H54 (cell line): ENCODE measurements around the gene WASL.
A peak's percentile ranks its signal among the peaks of the same experiment; 100 is the strongest.
"Not testable (repeated sequence)": the region's sequence is repeated elsewhere in the genome, so short reads cannot be mapped to it uniquely, and the experiment has no call there.

Experiments
- DNase-seq: peaks from one replicate; pipeline ENCODE4 v3.0.0; 2011; ENCODE audit warnings: low spot score, mixed read lengths; ENCODE audit not compliant: insufficient read length
- FAIRE-seq: peaks from 3 replicates; lab custom pipeline; 2011; peaks lifted over from hg19 to GRCh38; lab: Jason Lieb, UNC
- POLR2A ChIP-seq: IDR thresholded peaks from 2 replicates; pipeline ENCODE4 v1.6.1; 2011; ENCODE audit warnings: low read depth, mild to moderate bottlenecking, low read length

The WASL gene

GRCh38 chr7:123735539-123735938, 13.3 kb downstream of the WASL start:
- no peak for DNase-seq
- no peak for FAIRE-seq
- TF ChIP-seq POLR2A = no peak

- no peak for TF ChIP-seq POLR2A
- FAIRE-seq (peak; percentile 11), DNase-seq (no peak)
Observed at GRCh38 chr7:123734498-123734897, 14.3 kb downstream of the WASL start.

- no peak for TF ChIP-seq POLR2A
Observed at GRCh38 chr7:123732413-123733091, 16.3 kb downstream of the WASL start.

GRCh38 chr7:123729218-123729578, 19.6 kb downstream of the WASL start:
- no peak for FAIRE-seq
- no peak for DNase-seq
- TF ChIP-seq POLR2A = no peak

More at GRCh38 chr7:123732413-123733091, 16.3 kb downstream of the WASL start:
- DNase-seq (no peak), FAIRE-seq (peak; percentile 27)

- DNase-seq = no peak
- no peak for TF ChIP-seq POLR2A
- FAIRE-seq = peak; percentile 87
Observed at GRCh38 chr7:123727071-123727837, 21.5 kb downstream of the WASL start.

- FAIRE-seq = no peak
Observed at GRCh38 chr7:123725586-123726171, 23.1 kb downstream of the WASL start.

GRCh38 chr7:123724817-123725253, 24.0 kb downstream of the WASL start:
- DNase-seq (no peak), FAIRE-seq (peak; percentile 38)
- no peak for TF ChIP-seq POLR2A

More at GRCh38 chr7:123725586-123726171, 23.1 kb downstream of the WASL start:
- DNase-seq = no peak
- TF ChIP-seq POLR2A = no peak

GRCh38 chr7:123723913-123724312, 24.9 kb downstream of the WASL start:
- DNase-seq = no peak
- FAIRE-seq = no peak
- TF ChIP-seq POLR2A = no peak

GRCh38 chr7:123720527-123720926, 28.3 kb downstream of the WASL start:
- not testable (repeated sequence) for DNase-seq, FAIRE-seq

GRCh38 chr7:123719197-123719721, 29.5 kb downstream of the WASL start:
- FAIRE-seq = no peak
- TF ChIP-seq POLR2A = no peak
- no peak for DNase-seq

- no peak for DNase-seq
- TF ChIP-seq POLR2A = no peak
- no peak for FAIRE-seq
Observed at GRCh38 chr7:123718773-123719172, 30.0 kb downstream of the WASL start.

GRCh38 chr7:123717689-123718088, 31.1 kb downstream of the WASL start:
- FAIRE-seq (no peak), DNase-seq (no peak)

GRCh38 chr7:123716877-123717276, 31.9 kb downstream of the WASL start:
- FAIRE-seq (no peak), DNase-seq (no peak)
- no peak for TF ChIP-seq POLR2A

More at GRCh38 chr7:123717689-123718088, 31.1 kb downstream of the WASL start:
- TF ChIP-seq POLR2A = no peak

GRCh38 chr7:123715799-123716198, 33.0 kb downstream of the WASL start:
- FAIRE-seq (no peak), DNase-seq (no peak)
- TF ChIP-seq POLR2A = no peak
